ENCODE measurements around the gene SLC26A3. TPM values are rescaled to one million over a fixed set of nuclear protein-coding genes. Genes with fewer than 3 reads are reported as not detected.

SLC26A3 gene
- total RNA-seq, 1 experiment from 2014 or later, result not detected

DNA sequence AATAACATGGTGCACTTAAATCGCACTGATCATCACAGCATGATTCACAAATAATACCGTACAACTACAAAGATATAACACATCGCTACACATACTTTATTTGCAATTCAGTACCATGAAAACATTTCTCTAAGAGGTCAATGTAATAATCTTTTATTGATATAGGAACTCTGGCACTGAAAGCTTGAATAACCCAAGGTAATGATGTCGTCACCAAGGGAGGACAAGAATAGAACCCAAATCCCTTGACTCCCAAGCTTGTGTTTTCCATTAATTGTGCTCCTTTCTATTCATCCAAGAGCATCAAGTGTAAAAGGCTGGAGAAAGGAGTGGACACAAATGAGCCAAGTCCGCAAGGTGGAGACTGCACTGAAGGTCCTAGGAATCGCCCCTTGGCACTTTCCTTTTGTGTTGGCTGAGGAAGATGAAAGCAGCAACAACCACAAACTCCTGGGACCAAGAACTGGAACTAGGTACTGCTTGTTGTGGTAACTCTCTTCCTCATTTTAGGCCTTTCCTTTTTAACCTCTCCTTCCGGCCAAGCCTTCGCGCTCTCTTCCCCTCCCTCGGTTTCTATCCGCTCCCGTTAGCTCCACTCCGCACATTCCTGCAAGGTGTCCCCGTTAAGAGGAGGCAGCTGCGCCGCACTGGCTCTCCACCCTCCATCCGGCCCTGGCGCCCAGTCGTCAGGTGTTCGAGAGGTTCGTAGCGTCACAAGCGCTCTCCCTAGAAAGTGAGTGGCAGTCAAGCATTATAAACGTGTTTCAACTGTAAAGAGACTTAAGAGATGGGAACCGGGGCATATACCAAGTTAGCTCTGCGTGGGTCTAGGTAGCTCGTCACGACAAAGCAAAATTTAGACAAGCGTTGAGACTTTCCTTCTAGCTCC, 60.1 kb downstream of the SLC26A3 start:
- H3K4me1 Mint-ChIP-seq, result peaks cover 20 to 21% of the 10 kb centered on the region in 2 experiments
- Histone ChIP-seq H3K4me1 (ENCODE audit: insufficient read depth, low read length) (peaks cover 2% of the 10 kb centered on the region; the same call in 1 of the 2 replicates), H2BK12ac (ENCODE audit: insufficient read length, low read depth, low read length) (no peak overlapping the region), H3K23ac (ENCODE audit: insufficient read length, low read depth, low read length) (no peak overlapping the region), H3K56ac (ENCODE audit: insufficient read length, low read depth, low read length) (no peak overlapping the region), H2BK5ac (ENCODE audit: insufficient read length, low read length) (no peak overlapping the region), H2BK120ac (ENCODE audit: low read depth, low read length, poor library complexity, severe bottlenecking) (no peak overlapping the region), H4K20me1 (ENCODE audit: control insufficient read depth, insufficient read depth, insufficient read length) (no peaks in the 10 kb centered on the region), H3K79me2 (ENCODE audit: insufficient read depth, low read length) (peaks cover 23% of the 10 kb centered on the region; the same call in 1 of the 2 replicates), H3K4me2 (ENCODE audit: insufficient read depth, insufficient read length, low read length) (peak overlapping the region; percentile 88), H3K4ac (ENCODE audit: low read depth, low read length) (no peak overlapping the region), H2AK5ac (ENCODE audit: insufficient read length, low read length) (no peak overlapping the region), H3K27me3 (ENCODE audit: insufficient read depth, low read length) (no peaks in the 10 kb centered on the region; the same call in 1 of the 2 replicates), H4K91ac (ENCODE audit: insufficient read length, low read depth, low read length) (no peak overlapping the region), H2AFZ (ENCODE audit: low read length) (peak overlapping the region; percentile 3), H3K9ac (ENCODE audit: extremely low read depth, insufficient read length, low read length) (peak overlapping the region; percentile 21), H4K5ac (ENCODE audit: insufficient read length, low read depth, low read length) (no peak overlapping the region), H3T11ph (ENCODE audit: low read length) (no peak overlapping the region), H2BK15ac (ENCODE audit: low read depth, low read length) (no peak overlapping the region), H2BK20ac (ENCODE audit: low read depth, low read length, poor library complexity, severe bottlenecking) (no peak overlapping the region), H3K27ac (ENCODE audit: insufficient read length, low read depth, low read length) (peak overlapping the region; percentile 85), H3K23me2 (ENCODE audit: insufficient read length, low read depth, low read length, poor library complexity, severe bottlenecking) (peaks cover 5% of the 10 kb centered on the region), H3K9me3 (ENCODE audit: control insufficient read depth, low read depth, low read length) (no peaks in the 10 kb centered on the region), H3K14ac (ENCODE audit: insufficient read depth, low read length) (0 out of 2 replicates have a peak overlapping the region, but pooled peaks have one; percentile 18), H3K79me1 (ENCODE audit: insufficient read depth, low read depth, low read length, poor library complexity, severe bottlenecking) (peaks cover 4% of the 10 kb centered on the region), H3K18ac (ENCODE audit: insufficient read length, low read depth, low read length) (peak overlapping the region; percentile 10), H4K8ac (replicated peaks; ENCODE audit: insufficient read length, low read depth, low read length) (no peak overlapping the region)
- DNase-seq, result peak; percentile 84
- H3K36me3 Mint-ChIP-seq (ENCODE audit: insufficient read depth in 1 of 3, low read depth in 3 of 3), result no peaks in the 10 kb centered on the region
- no CpG with 5 or more reads among the region's 29 CpGs for WGBS (ENCODE audit: extremely low coverage, insufficient read length, low lambda C conversion rate)
- peaks cover 3% of the 10 kb centered on the region; the same call in 1 of the 2 replicates for H3K27me3 Mint-ChIP-seq (ENCODE audit: low read depth)
- no peaks in the 10 kb centered on the region; a peak in 1 of 5 replicates for H3K9me3 Mint-ChIP-seq
- peak overlapping the region; percentile 93 to 98 for H3K4me3 Mint-ChIP-seq
- TF ChIP-seq CTCF (conservative IDR thresholded peaks at IDR 0.05), result no peak
- H3K27ac Mint-ChIP-seq, result peak overlapping the region; percentile 88 to 100 (median 95)

All from H9 (cell line).